HG03045 (cell line): ENCODE data around the gene NPAS1.
"Not testable (repeated sequence)": the region's sequence is repeated elsewhere in the genome, so short reads cannot be mapped to it uniquely, and the experiment has no call there.

Source experiments
- ATAC-seq: cut with Tn5 transposase; IDR thresholded peaks from one replicate; pipeline ENCODE4 v1.9.1; 2021; ENCODE audit warnings: mild to moderate bottlenecking, moderate library complexity; ENCODE audit not compliant: unreplicated experiment

Gene NPAS1

GRCh38 chr19:47074621-47075020 is 55.0 kb downstream of the NPAS1 start:
- no peak for ATAC-seq

- ATAC-seq, result no peak
Measured at GRCh38 chr19:47075179-47075810, 55.7 kb downstream of the NPAS1 start.

- no peak for ATAC-seq
Measured at GRCh38 chr19:47075941-47076340, 56.3 kb downstream of the NPAS1 start.

- not testable (repeated sequence) for ATAC-seq
Measured at GRCh38 chr19:47078351-47078750, 58.7 kb downstream of the NPAS1 start.

- no peak for ATAC-seq
Measured at GRCh38 chr19:47081095-47081494, 61.5 kb downstream of the NPAS1 start.

- ATAC-seq, result no peak
Measured at GRCh38 chr19:47082493-47082892, 62.9 kb downstream of the NPAS1 start.

- no peak for ATAC-seq
Measured at GRCh38 chr19:47084879-47085439, 65.3 kb downstream of the NPAS1 start.

- ATAC-seq, result no peak
Measured at GRCh38 chr19:47086280-47086679, 66.6 kb downstream of the NPAS1 start.

GRCh38 chr19:47089767-47090350 is 70.2 kb downstream of the NPAS1 start:
- no peak for ATAC-seq

- ATAC-seq, result no peak
Measured at GRCh38 chr19:47093254-47093653, 73.6 kb downstream of the NPAS1 start.

GRCh38 chr19:47093841-47094240 is 74.2 kb downstream of the NPAS1 start:
- no peak for ATAC-seq

GRCh38 chr19:47094557-47095475 is 75.2 kb downstream of the NPAS1 start:
- ATAC-seq, result no peak
